NCI-H345 treated with DMSO at 0.1 percent for 48 hours (cell line): Measurements from ENCODE around the gene DOLK.
"Not testable (repeated sequence)": the region's sequence is repeated elsewhere in the genome, so short reads cannot be mapped to it uniquely, and the experiment has no call there.

Experiments
- DNase-seq: peaks from one replicate; lab custom pipeline; 2025; ENCODE audit not compliant: unreplicated experiment; lab: John Stamatoyannopoulos, UW

The DOLK gene

GRCh38 chr9:128947527-128948301 lies at the start of gene DOLK, which contains the start of gene NUP188:
Gene DOLK, minus strand, starts transcription at chr9:128947603. Its CDS starts 300 bp downstream, at chr9:128947303.
Gene NUP188, plus strand, starts transcription at chr9:128947699. Its CDS starts 21 bp downstream, at chr9:128947720.
- peak; percentile 90 for DNase-seq

- DNase-seq: peak; percentile 72
These were observed 48.4 kb upstream of the DOLK start for GRCh38 chr9:128995791-128996190.

- no peak for DNase-seq
These were observed 45.6 kb upstream of the DOLK start for GRCh38 chr9:128992995-128993394.

GRCh38 chr9:128987805-128988204 lies 40.4 kb upstream of the DOLK start:
- DNase-seq: no peak

GRCh38 chr9:128986671-128987070 lies 39.3 kb upstream of the DOLK start:
- no peak for DNase-seq

GRCh38 chr9:128983536-128983935 lies 36.1 kb upstream of the DOLK start:
- DNase-seq: no peak

- no peak for DNase-seq
These were observed 31.7 kb upstream of the DOLK start for GRCh38 chr9:128979111-128979510.

- DNase-seq: no peak
These were observed 25.6 kb upstream of the DOLK start for GRCh38 chr9:128972956-128973355.

- DNase-seq: no peak
These were observed 22.1 kb upstream of the DOLK start for GRCh38 chr9:128969491-128969890.

GRCh38 chr9:128961403-128961802 lies 14.0 kb upstream of the DOLK start:
- not testable (repeated sequence) for DNase-seq

- no peak for DNase-seq
These were observed 201 bp downstream of the DOLK start for GRCh38 chr9:128947277-128947526.

- no peak for DNase-seq
These were observed 679 bp downstream of the DOLK start for GRCh38 chr9:128946571-128947276.

GRCh38 chr9:128945798-128946501 lies 1.5 kb downstream of the DOLK start:
- no peak for DNase-seq

- DNase-seq: not testable (repeated sequence)
These were observed 2.4 kb downstream of the DOLK start for GRCh38 chr9:128944966-128945365.

- DNase-seq: no peak
These were observed 3.4 kb downstream of the DOLK start for GRCh38 chr9:128943832-128944620.

- no peak for DNase-seq
These were observed 6.3 kb downstream of the DOLK start for GRCh38 chr9:128940946-128941755.

- no peak for DNase-seq
These were observed 7.0 kb downstream of the DOLK start for GRCh38 chr9:128940271-128940921.

GRCh38 chr9:128937310-128938165 lies 9.9 kb downstream of the DOLK start:
- DNase-seq: no peak
